Hepatocyte (in vitro differentiated cells): ENCODE measurements around the gene STRN4. TPM values are rescaled to one million over a fixed set of nuclear protein-coding genes. Genes with fewer than 3 reads are reported as not detected.

Source experiments
- DNase-seq: peaks from one replicate; pipeline ENCODE4 v3.0.0-alpha.2; 2016; ENCODE audit warnings: low spot score
- H2AFZ ChIP-seq: fragments of 200-600 bp; sonication (generic); 2 replicates; pipeline ENCODE4 v1.6.0; 2016; ENCODE audit warnings: antibody characterized with exemption, mild to moderate bottlenecking
- H3K27ac ChIP-seq: fragments of 200-600 bp; sonication (generic); 2 replicates; pipeline ENCODE4 v1.5.1; 2016; ENCODE audit warnings: mild to moderate bottlenecking
- H3K27me3 ChIP-seq: fragments of 200-600 bp; sonication (generic); 2 replicates; pipeline ENCODE4 v1.6.1; 2016
- H3K36me3 ChIP-seq: fragments of 200-600 bp; sonication (generic); replicated peaks from 2 replicates; pipeline ENCODE4 v1.5.1; 2016; ENCODE audit warnings: low read depth; ENCODE audit not compliant: insufficient read depth
- H3K4me1 ChIP-seq: fragments of 200-600 bp; sonication (generic); 2 replicates; pipeline ENCODE4 v1.5.1; 2016; ENCODE audit warnings: mild to moderate bottlenecking, moderate library complexity; ENCODE audit not compliant: insufficient read depth
- H3K4me2 ChIP-seq: fragments of 200-600 bp; sonication (generic); 2 replicates; pipeline ENCODE4 v1.6.0; 2016
- H3K4me3 ChIP-seq: fragments of 200-600 bp; sonication (generic); 2 replicates; pipeline ENCODE4 v1.5.1; 2016; ENCODE audit warnings: mild to moderate bottlenecking
- H3K79me2 ChIP-seq: fragments of 200-600 bp; sonication (generic); 2 replicates; pipeline ENCODE4 v1.6.0; 2017; ENCODE audit warnings: mild to moderate bottlenecking
- H3K9me2 ChIP-seq: fragments of 200-600 bp; sonication (generic); replicated peaks from 2 replicates; pipeline ENCODE4 v1.6.0; 2017; ENCODE audit warnings: mild to moderate bottlenecking; ENCODE audit not compliant: insufficient read depth
- H3K9me3 ChIP-seq: fragments of 200-600 bp; sonication (generic); 2 replicates; pipeline ENCODE4 v1.5.1; 2016; ENCODE audit warnings: low read depth, mild to moderate bottlenecking
- H4K20me1 ChIP-seq: fragments of 200-600 bp; sonication (generic); 2 replicates; pipeline ENCODE4 v1.6.0; 2016; ENCODE audit warnings: mild to moderate bottlenecking; ENCODE audit not compliant: insufficient read depth, poor library complexity, severe bottlenecking
- CTCF ChIP-seq: fragments of 200-600 bp; sonication (generic); IDR thresholded peaks from 2 replicates; pipeline ENCODE4 v1.5.1; 2016; ENCODE audit warnings: antibody characterized with exemption, mild to moderate bottlenecking; ENCODE audit not compliant: poor library complexity
- EZH2 ChIP-seq: fragments of 200-600 bp; sonication (generic); IDR thresholded peaks from 2 replicates; pipeline ENCODE4 v1.6.1; 2016; ENCODE audit warnings: antibody characterized with exemption, mild to moderate bottlenecking, borderline replicate concordance
- EZH2phosphoT487 ChIP-seq: fragments of 200-600 bp; sonication (generic); IDR thresholded peaks from one replicate; pipeline ENCODE4 v1.6.1; 2018; ENCODE audit warnings: antibody characterized with exemption, mild to moderate bottlenecking, low read depth, moderate library complexity; ENCODE audit not compliant: unreplicated experiment, severe bottlenecking
- WGBS: methylation state at CpG from one replicate; pipeline ENCODE4 v1.1.6; 2016; ENCODE audit warnings: low lambda C conversion rate; ENCODE audit errors: missing lambda C conversion rate; 5-methylcytosine and 5-hydroxymethylcytosine counted together
- polyA plus RNA-seq: library from polyadenylated mRNA; unstranded; fragments of >200 nt; fragmentation: Nextera tagmentation; extraction: Ambion mirVana; gene quantifications from 2 replicates; pipeline ENCODE4 v1.2.1, GENCODE V29; 2016
- total RNA-seq: library from RNA; depleted of rRNA; stranded (reverse); fragments of >200 nt; gene quantifications from 2 replicates; pipeline ENCODE4 v1.2.3, GENCODE V29; 2014

STRN4 gene
- total and polyA plus RNA-seq, 2 experiments from 2014 or later: 63.7 to 64.1 TPM

- Histone ChIP-seq H3K79me2 (no peaks in the 10 kb centered on the region), H3K36me3 (peaks cover 3% of the 10 kb centered on the region), H4K20me1 (no peaks in the 10 kb centered on the region), H3K27ac (no peak overlapping the region), H3K9me3 (no peaks in the 10 kb centered on the region), H3K4me3 (no peak overlapping the region), H3K4me2 (no peak overlapping the region), H3K9me2 (no peaks in the 10 kb centered on the region), H3K4me1 (no peaks in the 10 kb centered on the region), H3K27me3 (no peaks in the 10 kb centered on the region), H2AFZ (no peak overlapping the region)
- TF ChIP-seq EZH2: no peak
- TF ChIP-seq CTCF: no peak
- no peak for TF ChIP-seq EZH2phosphoT487
- no peak for DNase-seq
- WGBS: 88% methylated on average over 2 of the region's 2 CpGs
Measured at GRCh38 chr19:46691104-46691503, 55.1 kb downstream of the STRN4 start.

GRCh38 chr19:46689358-46689757 lies 56.9 kb downstream of the STRN4 start:
- peaks cover 3% of the 10 kb centered on the region for H3K36me3 ChIP-seq
- H3K79me2 ChIP-seq: no peaks in the 10 kb centered on the region
- H3K9me2 ChIP-seq: no peaks in the 10 kb centered on the region
- H3K4me3 ChIP-seq: no peak overlapping the region
- no peak overlapping the region for H3K4me2 ChIP-seq
- WGBS: 97% methylated on average over 14 of the region's 14 CpGs
- no peaks in the 10 kb centered on the region for H3K9me3 ChIP-seq
- no peaks in the 10 kb centered on the region for H4K20me1 ChIP-seq
- no peaks in the 10 kb centered on the region for H3K4me1 ChIP-seq
- DNase-seq: no peak
- no peak for TF ChIP-seq EZH2phosphoT487
- TF ChIP-seq EZH2: no peak
- TF ChIP-seq CTCF: no peak
- H3K27me3 ChIP-seq: no peaks in the 10 kb centered on the region
- no peak overlapping the region for H2AFZ ChIP-seq
- no peak overlapping the region for H3K27ac ChIP-seq

- no peaks in the 10 kb centered on the region for H4K20me1 ChIP-seq
- 96% methylated on average over 6 of the region's 6 CpGs for WGBS
- no peaks in the 10 kb centered on the region for H3K9me3 ChIP-seq
- no peaks in the 10 kb centered on the region for H3K27me3 ChIP-seq
- no peak for TF ChIP-seq EZH2phosphoT487
- TF ChIP-seq EZH2: no peak
- no peak for TF ChIP-seq CTCF
- peaks cover 3% of the 10 kb centered on the region for H3K36me3 ChIP-seq
- no peaks in the 10 kb centered on the region for H3K4me1 ChIP-seq
- no peaks in the 10 kb centered on the region for H3K9me2 ChIP-seq
- H3K4me2 ChIP-seq: no peak overlapping the region
- H3K79me2 ChIP-seq: no peaks in the 10 kb centered on the region
- no peak for DNase-seq
- H3K4me3 ChIP-seq: no peak overlapping the region
- no peak overlapping the region for H3K27ac ChIP-seq
- H2AFZ ChIP-seq: no peak overlapping the region
Measured at GRCh38 chr19:46687438-46688145, 58.7 kb downstream of the STRN4 start.
